Ureter (tissue), 1 donor: ENCODE measurements around the gene MUL1. TPM values are rescaled to one million over a fixed set of nuclear protein-coding genes. Genes with fewer than 3 reads are reported as not detected.

Experiments used
- DNase-seq: peaks from one replicate; pipeline ENCODE4 v3.0.0-alpha.2; 2020; ENCODE audit warnings: low spot score
- total RNA-seq: library from RNA; stranded (reverse); gene quantifications from one replicate; pipeline ENCODE4 v1.2.4, GENCODE V29; 2023
- donor health status: DM: yes; HTN: yes; CAD: no.

MUL1 gene
- total RNA-seq, 1 donor from 2014 or later, result 29.9 TPM

- DNase-seq, result no peak
Measured at GRCh38 chr1:20470194-20470593, 37.8 kb downstream of the MUL1 start.

GRCh38 chr1:20469406-20470076 lies 38.4 kb downstream of the MUL1 start:
- no peak for DNase-seq

DNA sequence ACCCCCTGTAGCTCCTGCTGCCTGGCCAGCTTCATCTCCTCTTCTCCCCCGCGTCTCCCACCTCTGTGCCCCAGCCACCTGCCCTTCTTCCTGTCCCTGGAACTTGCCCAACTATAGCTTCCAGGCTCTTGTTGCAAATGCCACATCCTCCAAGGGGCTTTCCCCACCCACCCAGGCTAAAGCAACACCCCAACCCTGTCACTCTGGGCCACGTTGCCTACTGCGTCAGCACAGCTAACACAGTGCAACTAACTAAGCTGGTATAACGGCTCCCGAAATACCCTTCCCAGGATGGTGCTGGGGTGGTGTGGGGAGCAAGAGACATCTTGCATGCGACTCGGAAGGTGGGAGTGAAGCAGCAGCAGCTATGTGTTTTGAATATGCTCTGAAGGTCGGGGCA lies 41.7 kb downstream of the MUL1 start:
- DNase-seq, result no peak

DNA sequence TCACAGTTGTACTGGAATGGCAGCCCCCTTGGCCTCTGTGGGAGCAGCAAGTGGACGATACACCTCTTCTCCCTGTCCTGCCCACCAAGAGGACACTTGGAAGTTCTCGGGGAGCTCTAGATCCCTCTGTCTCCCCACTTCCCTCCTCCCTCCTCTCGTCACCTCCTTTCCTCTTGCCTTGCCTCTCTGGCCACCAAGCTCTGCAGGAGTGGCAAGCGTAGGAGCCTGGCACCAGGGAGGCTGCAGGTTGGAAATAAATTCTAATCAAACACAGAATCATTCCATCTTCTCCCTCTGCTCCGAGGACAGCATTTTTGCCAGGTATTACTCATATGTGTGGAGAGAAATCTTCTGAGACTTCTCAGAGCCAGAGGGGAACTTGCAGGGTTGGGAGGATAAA lies 42.8 kb downstream of the MUL1 start:
- no peak for DNase-seq

DNA sequence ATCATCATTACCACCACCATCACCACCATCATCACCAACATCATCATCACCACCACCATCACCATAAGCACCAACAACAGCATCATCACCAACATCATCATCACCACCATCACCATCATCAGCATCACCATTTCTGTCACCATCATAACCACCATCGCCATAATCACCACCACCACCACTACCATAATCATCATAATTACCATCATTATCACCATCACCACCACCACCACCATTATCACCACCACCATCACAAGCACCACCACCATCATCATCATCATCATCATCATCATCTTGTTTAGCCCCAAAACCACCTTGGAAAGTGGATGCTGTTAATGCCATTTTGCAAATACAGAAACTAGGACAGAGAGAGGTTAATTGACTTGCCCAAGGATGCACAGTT lies 44.4 kb downstream of the MUL1 start:
- no peak for DNase-seq

DNA sequence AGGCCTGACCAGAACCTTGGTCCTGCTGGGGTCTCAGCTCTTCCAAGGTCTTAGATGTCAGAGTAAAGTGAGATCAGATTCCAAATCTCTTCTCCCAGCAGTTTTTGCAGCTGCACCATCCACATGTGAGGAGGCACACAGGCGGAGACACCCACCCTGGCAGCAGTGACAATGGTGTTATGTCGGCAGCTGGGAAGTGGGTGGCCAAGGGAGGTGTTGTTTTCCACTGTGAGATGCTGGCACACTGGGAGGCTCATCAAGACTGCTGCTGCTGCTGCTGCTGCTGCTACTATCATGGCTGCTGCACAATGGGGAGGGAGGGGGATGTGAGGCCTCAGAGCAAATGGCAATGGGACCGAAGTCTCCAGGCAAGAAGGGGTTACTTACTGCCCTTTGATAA lies 45.6 kb downstream of the MUL1 start:
- no peak for DNase-seq

DNA sequence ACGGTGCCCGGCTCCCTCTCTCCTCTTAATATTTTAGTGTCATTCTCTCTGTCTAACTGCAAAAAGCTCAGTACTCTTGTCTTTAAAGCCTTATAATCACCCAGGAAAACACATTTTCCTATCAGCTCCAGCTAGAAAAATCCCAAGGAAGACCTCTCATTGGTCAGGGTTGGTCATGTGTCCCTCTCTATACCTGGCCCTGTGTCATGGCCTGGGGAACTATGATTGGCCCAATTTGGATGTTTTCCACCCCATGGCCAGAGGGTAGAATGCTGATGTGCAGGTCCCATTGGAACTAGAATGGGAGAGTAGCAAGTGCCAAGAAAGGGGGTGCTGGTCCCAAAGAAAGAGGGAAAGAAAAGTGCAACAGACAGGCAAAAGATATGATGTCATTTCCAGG lies 49.2 kb downstream of the MUL1 start:
- no peak for DNase-seq

DNA sequence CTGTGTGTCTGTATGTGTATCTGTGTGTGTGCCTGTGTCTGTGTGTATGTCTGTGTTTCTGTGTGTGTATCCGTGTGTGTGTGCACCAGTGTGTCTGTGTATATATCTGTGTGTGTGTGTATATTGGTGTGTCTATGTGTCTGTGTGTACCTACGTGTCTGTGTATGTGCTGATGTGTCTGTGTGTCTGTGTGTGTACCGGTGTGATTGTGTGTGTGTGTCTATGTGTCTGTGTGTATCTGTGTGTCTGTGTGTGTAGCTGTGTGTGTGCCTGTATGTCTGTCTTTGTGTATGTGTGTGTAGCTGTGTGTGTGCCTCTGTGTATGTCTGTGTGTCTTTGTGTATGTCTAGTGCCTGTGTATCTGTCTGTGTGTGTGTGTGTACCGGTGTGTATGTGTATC lies 53.9 kb downstream of the MUL1 start:
- no peak for DNase-seq

- no peak for DNase-seq
Measured at GRCh38 chr1:20449735-20450311, 58.1 kb downstream of the MUL1 start.

Other genes starting within 250 kb of the MUL1 start
- gene VWA5B1, start 217.3 kb downstream of the MUL1 start, total RNA-seq, result 41.9 TPM
- 39.5 TPM for gene CAMK2N1, start 21.9 kb downstream of the MUL1 start, total RNA-seq
- gene FAM43B, start 44.4 kb upstream of the MUL1 start, total RNA-seq, result 0.52 TPM
- 3.5 TPM for gene CDA, start 80.9 kb upstream of the MUL1 start, total RNA-seq
- 32.6 TPM for gene PINK1, start 125.3 kb upstream of the MUL1 start, total RNA-seq
- gene DDOST, start 153.2 kb upstream of the MUL1 start, total RNA-seq, result 163 TPM
- gene KIF17, start 209.9 kb upstream of the MUL1 start, total RNA-seq, result 2.2 TPM
- gene SH2D5, start 224.6 kb upstream of the MUL1 start, total RNA-seq, result 0.49 TPM